NAMALWA (cell line): ENCODE measurements around the gene KIFC1.
"Not testable (repeated sequence)": the region's sequence is repeated elsewhere in the genome, so short reads cannot be mapped to it uniquely, and the experiment has no call there.

Source experiments
- DNase-seq: peaks from one replicate; pipeline ENCODE4 v3.0.0-alpha.2; 2015; ENCODE audit warnings: low spot score

Gene KIFC1

GRCh38 chr6:33391278-33391921 is at the start of gene KIFC1:
KIFC1 (plus strand) TSS chr6:33391823; CDS start chr6:33391986, 163 bp downstream.
- peak; percentile 99 for DNase-seq

GRCh38 chr6:33343606-33343952 is 48.0 kb upstream of the KIFC1 start:
- DNase-seq = not testable (repeated sequence)

GRCh38 chr6:33343953-33344611 is 47.5 kb upstream of the KIFC1 start:
- peak; percentile 47 for DNase-seq

GRCh38 chr6:33344701-33345697 is 46.6 kb upstream of the KIFC1 start:
- DNase-seq = peak; percentile 93

GRCh38 chr6:33346972-33347371 is 44.7 kb upstream of the KIFC1 start:
- not testable (repeated sequence) for DNase-seq

- no peak for DNase-seq
These were observed 43.8 kb upstream of the KIFC1 start for GRCh38 chr6:33347816-33348215.

GRCh38 chr6:33355860-33356259 is 35.8 kb upstream of the KIFC1 start:
- DNase-seq = not testable (repeated sequence)

GRCh38 chr6:33356295-33356694 is 35.3 kb upstream of the KIFC1 start:
- no peak for DNase-seq

GRCh38 chr6:33357160-33357871 is 34.3 kb upstream of the KIFC1 start:
- DNase-seq = not testable (repeated sequence)

- no peak for DNase-seq
These were observed 32.3 kb upstream of the KIFC1 start for GRCh38 chr6:33359331-33359730.

- DNase-seq = not testable (repeated sequence)
These were observed 28.1 kb upstream of the KIFC1 start for GRCh38 chr6:33363486-33363885.

- DNase-seq = not testable (repeated sequence)
These were observed 27.0 kb upstream of the KIFC1 start for GRCh38 chr6:33364475-33365205.

GRCh38 chr6:33365206-33365971 is 26.2 kb upstream of the KIFC1 start:
- not testable (repeated sequence) for DNase-seq

- no peak for DNase-seq
These were observed 24.5 kb upstream of the KIFC1 start for GRCh38 chr6:33367009-33367714.

- not testable (repeated sequence) for DNase-seq
These were observed 24.0 kb upstream of the KIFC1 start for GRCh38 chr6:33367715-33368025.

- DNase-seq = not testable (repeated sequence)
These were observed 19.7 kb upstream of the KIFC1 start for GRCh38 chr6:33371901-33372300.

- no peak for DNase-seq
These were observed 19.0 kb upstream of the KIFC1 start for GRCh38 chr6:33372526-33373123.

- DNase-seq = no peak
These were observed 17.4 kb upstream of the KIFC1 start for GRCh38 chr6:33373960-33374910.
